ENCODE data around the gene RAPGEF4.
"Not testable (repeated sequence)": the region's sequence is repeated elsewhere in the genome, so short reads cannot be mapped to it uniquely, and the experiment has no call there.

RAPGEF4 gene

GRCh38 chr2:173064151-173064805, 328.6 kb downstream of the RAPGEF4 start:
- peak; percentile 42 for DNase-seq (ENCODE audit: low read depth)

GRCh38 chr2:173066887-173067676, 331.4 kb downstream of the RAPGEF4 start:
- DNase-seq (ENCODE audit: low read depth) = no peak

- DNase-seq (ENCODE audit: low read depth) = no peak
Observed at GRCh38 chr2:173075056-173075780, 339.6 kb downstream of the RAPGEF4 start.

- DNase-seq (ENCODE audit: low read depth) = peak; percentile 84
Observed at GRCh38 chr2:173075781-173076580, 340.3 kb downstream of the RAPGEF4 start, which contains the start of gene MAP3K20. MAP3K20 (plus strand) TSS chr2:173075846; CDS start chr2:173091032, 15,186 bp downstream.

- peak; percentile 61 for DNase-seq (ENCODE audit: low read depth)
Observed at GRCh38 chr2:173076581-173077345, 341.1 kb downstream of the RAPGEF4 start.

- DNase-seq (ENCODE audit: low read depth) = peak; percentile 65
Observed at GRCh38 chr2:173077506-173078177, 342.0 kb downstream of the RAPGEF4 start.

- peak; percentile 51 for DNase-seq (ENCODE audit: low read depth)
Observed at GRCh38 chr2:173079141-173079540, 343.5 kb downstream of the RAPGEF4 start.

GRCh38 chr2:173079973-173080860, 344.6 kb downstream of the RAPGEF4 start:
- DNase-seq (ENCODE audit: low read depth) = peak; percentile 98

GRCh38 chr2:173086518-173087213, 351.0 kb downstream of the RAPGEF4 start:
- DNase-seq (ENCODE audit: low read depth) = peak; percentile 75

- peak; percentile 86 for DNase-seq (ENCODE audit: low read depth)
Observed at GRCh38 chr2:173087214-173087581, 351.6 kb downstream of the RAPGEF4 start.

GRCh38 chr2:173087793-173088496, 352.3 kb downstream of the RAPGEF4 start:
- no peak for DNase-seq (ENCODE audit: low read depth)

GRCh38 chr2:173090276-173090877, 354.7 kb downstream of the RAPGEF4 start:
- DNase-seq (ENCODE audit: low read depth) = peak; percentile 81

- no peak for DNase-seq (ENCODE audit: low read depth)
Observed at GRCh38 chr2:173090973-173091660, 355.5 kb downstream of the RAPGEF4 start.

- no peak for DNase-seq (ENCODE audit: low read depth)
Observed at GRCh38 chr2:173091910-173092309, 356.3 kb downstream of the RAPGEF4 start.

GRCh38 chr2:173092844-173093402, 357.3 kb downstream of the RAPGEF4 start:
- no peak for DNase-seq (ENCODE audit: low read depth)

- DNase-seq (ENCODE audit: low read depth) = not testable (repeated sequence)
Observed at GRCh38 chr2:173093617-173094016, 358.0 kb downstream of the RAPGEF4 start.

- no peak for DNase-seq (ENCODE audit: low read depth)
Observed at GRCh38 chr2:173094731-173095130, 359.1 kb downstream of the RAPGEF4 start.

All from EH (cell line).